Right lobe of liver (tissue), 6 donors: ENCODE results near the gene SH3GL2. TPM values are rescaled to one million over a fixed set of nuclear protein-coding genes. Genes with fewer than 3 reads are reported as not detected.

Source experiments
- ATAC-seq, 4 donors: fragments of 200-7000 bp; cut with Tn5 transposase; one replicate each; pipeline ENCODE4 v1.9.1; 2020; ENCODE audit warnings: mild to moderate bottlenecking in 4 of 4, moderate library complexity in 4 of 4
- DNase-seq, 3 donors: peaks; one replicate each; pipeline ENCODE4 v3.0.0-alpha.2; 2020
- H3K27ac ChIP-seq, 3 donors: fragments of 200-600 bp; one replicate each; pipeline ENCODE4 v1.8.0; 2022
- H3K27me3 ChIP-seq, 2 donors: fragments of 200-600 bp; one replicate each; pipeline ENCODE4 v1.8.0; 2022
- H3K36me3 ChIP-seq, 4 donors: fragments of 200-600 bp; sonication (generic) in 1 of 4; one replicate each; pipeline versions ENCODE4 v1.5.1 to v1.8.0; 2017 to 2022; ENCODE audit warnings: control low read depth in 1 of 4
- H3K4me1 ChIP-seq, 4 donors: fragments of 200-600 bp; sonication (generic) in 1 of 4; one replicate each; pipeline versions ENCODE4 v1.5.1 to v1.8.0; 2017 to 2022; ENCODE audit warnings: control low read depth in 1 of 4
- H3K4me3 ChIP-seq, 3 donors: fragments of 200-600 bp; one replicate each; pipeline ENCODE4 v1.8.0; 2022
- H3K9me3 ChIP-seq, 4 donors: fragments of 200-600 bp; sonication (generic) in 1 of 4; one replicate each; pipeline versions ENCODE4 v1.5.1 to v1.8.0; 2017 to 2022; ENCODE audit warnings: control low read depth in 1 of 4
- POLR2A ChIP-seq: fragments of 450-650 bp; IDR thresholded peaks from one replicate; pipeline ENCODE4 v1.6.1; 2017; ENCODE audit warnings: antibody characterized with exemption, mild to moderate bottlenecking
- WGBS: methylation state at CpG from one replicate; pipeline ENCODE4 v1.1.6; 2018; ENCODE audit warnings: low coverage, low lambda C conversion rate; ENCODE audit not compliant: insufficient coverage; ENCODE audit errors: missing lambda C conversion rate; 5-methylcytosine and 5-hydroxymethylcytosine counted together
- intact Hi-C, 2 donors: fragments of 100-400 bp; cut with DNase I; formaldehyde crosslinking; loops; one replicate each; pipeline versions ENCODE4 v1.11.2 to v1.14.1; 2022
- total RNA-seq, 6 experiments: library from RNA; depleted of rRNA in 2 of 6; stranded (reverse); fragments of >200 nt in 2 of 6; fragmentation: NEBNext Ultra II Directional in 3 of 6; extraction: Animal tissue kit (Norgen Biotek cat#: 25700) in 3 of 6; gene quantifications; one replicate each; pipeline versions ENCODE4 v1.1.0 to v1.2.4, GENCODE V29; 2016 to 2023
- TF ChIP-seq, protein P1 (sequence below), 4 donors: fragments of 200-600 bp in 3 of 4; fragments of 450-650 bp in 1 of 4; IDR thresholded peaks; one replicate each; pipeline versions ENCODE4 v1.5.1 to v1.8.0; 2016 to 2022; ENCODE audit warnings: antibody characterized with exemption in 4 of 4, mild to moderate bottlenecking in 2 of 4
- donor health status: DM: no; HTN: yes; CAD: no.
- donor health status: DM: no; HTN: no; CAD: no.
- donor health status: DM: no; HTN: no; CAD: no.
- donor health status: DM: no; HTN: yes; CAD: no.
- donor health status: DM: no; HTN: yes; CAD: no.

SH3GL2 gene
- total RNA-seq, 6 experiments from 2014 or later = 0.07 to 0.09 TPM; not detected in 4

DNA sequence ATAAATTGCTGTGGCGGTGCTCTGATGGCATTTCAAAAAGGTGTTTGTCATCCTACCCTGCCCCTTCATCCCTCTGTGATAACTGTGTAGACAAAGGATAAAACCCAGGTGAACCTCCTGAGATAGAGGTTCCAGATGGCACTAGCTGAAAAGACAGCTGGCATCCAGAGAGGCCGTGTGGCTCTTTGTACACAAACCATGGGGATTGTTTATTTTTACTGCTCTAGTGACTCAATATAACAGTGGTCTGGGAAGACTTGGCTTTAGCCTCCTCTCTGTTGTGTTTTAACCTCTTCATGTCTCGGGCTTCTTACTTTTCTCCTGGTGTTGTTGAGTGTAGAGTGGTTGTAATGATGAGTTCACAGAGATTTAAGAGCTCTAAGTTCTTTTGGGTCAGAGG lies 48.8 kb downstream of the SH3GL2 start:
- Histone ChIP-seq H3K27me3 (no peaks in the 10 kb centered on the region), H3K4me3 (no peak overlapping the region), H3K36me3 (no peaks in the 10 kb centered on the region), H3K9me3 (no peaks in the 10 kb centered on the region), H3K4me1 (peaks cover 0 to 16% (median 5%) of the 10 kb centered on the region in 4 donors), H3K27ac (no peak overlapping the region)
- 33% methylated on average over 2 of the region's 3 CpGs for WGBS
- no peak for TF ChIP-seq POLR2A
- peak in 2 of 3 donors; percentile 56 to 64 for DNase-seq
- peak; percentile 92 to 93 (median 93) for ATAC-seq
- intact Hi-C loops = no loop called here

DNA sequence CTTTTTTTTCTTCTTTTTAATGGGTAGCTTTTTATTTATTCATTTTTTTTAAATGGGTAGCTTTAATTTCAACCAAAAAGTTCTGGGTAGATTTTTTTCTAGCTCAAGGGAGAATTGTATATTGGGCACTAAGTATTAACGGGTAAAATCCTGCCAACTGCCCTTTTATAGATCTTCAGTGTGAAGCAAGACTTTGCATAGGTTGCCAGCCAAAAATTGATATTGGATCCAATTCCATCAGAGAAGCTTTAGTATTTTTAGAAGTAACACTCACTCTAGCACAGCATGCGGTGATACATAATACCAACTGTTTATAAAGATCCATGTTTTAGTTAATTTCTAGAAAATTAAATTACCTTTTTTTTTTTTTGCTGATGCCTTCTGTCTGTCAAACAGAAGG lies 49.8 kb downstream of the SH3GL2 start:
- no peak overlapping the region for H3K4me3 ChIP-seq
- no peaks in the 10 kb centered on the region for H3K27me3 ChIP-seq
- ATAC-seq = peak; percentile 69 to 83 (median 76)
- intact Hi-C loops = no loop called here
- H3K36me3 ChIP-seq = no peaks in the 10 kb centered on the region
- TF ChIP-seq, protein P1, sequence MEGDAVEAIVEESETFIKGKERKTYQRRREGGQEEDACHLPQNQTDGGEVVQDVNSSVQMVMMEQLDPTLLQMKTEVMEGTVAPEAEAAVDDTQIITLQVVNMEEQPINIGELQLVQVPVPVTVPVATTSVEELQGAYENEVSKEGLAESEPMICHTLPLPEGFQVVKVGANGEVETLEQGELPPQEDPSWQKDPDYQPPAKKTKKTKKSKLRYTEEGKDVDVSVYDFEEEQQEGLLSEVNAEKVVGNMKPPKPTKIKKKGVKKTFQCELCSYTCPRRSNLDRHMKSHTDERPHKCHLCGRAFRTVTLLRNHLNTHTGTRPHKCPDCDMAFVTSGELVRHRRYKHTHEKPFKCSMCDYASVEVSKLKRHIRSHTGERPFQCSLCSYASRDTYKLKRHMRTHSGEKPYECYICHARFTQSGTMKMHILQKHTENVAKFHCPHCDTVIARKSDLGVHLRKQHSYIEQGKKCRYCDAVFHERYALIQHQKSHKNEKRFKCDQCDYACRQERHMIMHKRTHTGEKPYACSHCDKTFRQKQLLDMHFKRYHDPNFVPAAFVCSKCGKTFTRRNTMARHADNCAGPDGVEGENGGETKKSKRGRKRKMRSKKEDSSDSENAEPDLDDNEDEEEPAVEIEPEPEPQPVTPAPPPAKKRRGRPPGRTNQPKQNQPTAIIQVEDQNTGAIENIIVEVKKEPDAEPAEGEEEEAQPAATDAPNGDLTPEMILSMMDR (IDR thresholded peaks at IDR 0.05) = no peak
- no peak for TF ChIP-seq POLR2A
- no peaks in the 10 kb centered on the region for H3K9me3 ChIP-seq
- peaks cover 0 to 16% (median 5%) of the 10 kb centered on the region in 4 donors for H3K4me1 ChIP-seq
- no peak overlapping the region for H3K27ac ChIP-seq
- WGBS = 37% methylated on average over 2 of the region's 2 CpGs
- no peak for DNase-seq

DNA sequence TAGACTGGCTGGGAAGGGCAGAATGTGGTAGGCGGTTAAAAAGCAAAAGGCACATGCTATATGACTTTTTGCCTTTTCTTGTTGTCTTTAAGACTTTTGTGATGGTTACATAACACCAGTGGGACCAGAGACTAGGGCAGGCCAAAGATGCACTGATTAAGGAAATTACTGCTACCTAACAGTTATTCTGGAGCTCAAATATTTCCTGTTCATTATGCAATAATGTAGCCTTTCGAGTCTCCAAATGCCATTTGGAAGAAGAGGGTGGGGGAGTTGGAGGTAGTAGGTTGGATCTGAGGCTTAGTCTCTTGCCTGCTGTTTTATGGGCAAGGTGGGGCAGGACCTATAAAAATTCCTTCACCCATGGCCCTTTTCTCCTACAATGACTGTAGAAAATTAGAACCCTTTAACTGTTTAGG lies 51.7 kb downstream of the SH3GL2 start:
- WGBS = 86% methylated on average over 2 of the region's 2 CpGs
- DNase-seq (no peak), ATAC-seq (no peak)
- no peaks in the 10 kb centered on the region for H3K27me3 ChIP-seq
- intact Hi-C loops = no loop called here
- H3K4me3 ChIP-seq = no peak overlapping the region
- TF ChIP-seq POLR2A = no peak
- TF ChIP-seq, protein P1 (IDR thresholded peaks at IDR 0.05) = no peak
- no peaks in the 10 kb centered on the region for H3K36me3 ChIP-seq
- H3K27ac ChIP-seq = no peak overlapping the region
- H3K4me1 ChIP-seq = peaks cover 0 to 16% (median 5%) of the 10 kb centered on the region in 4 donors
- H3K9me3 ChIP-seq = no peaks in the 10 kb centered on the region

DNA sequence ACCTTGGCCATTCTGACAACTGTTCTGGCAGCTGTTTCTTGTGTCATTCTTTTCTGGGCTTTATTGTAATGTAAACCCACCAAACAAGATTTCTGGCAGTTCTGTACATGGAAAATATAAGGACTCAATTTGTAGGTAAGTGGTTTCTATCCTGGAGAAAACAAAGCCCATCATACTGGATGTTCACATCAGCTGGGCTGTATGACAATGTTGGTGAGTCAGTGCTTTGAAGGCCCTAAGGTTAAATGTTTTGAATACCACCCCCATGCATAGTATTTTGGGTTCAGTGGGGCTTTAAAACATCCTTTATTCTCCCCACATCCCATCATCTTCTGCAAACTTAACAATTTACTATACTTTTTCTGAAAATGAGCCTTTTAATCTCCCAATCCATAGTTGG lies 52.5 kb downstream of the SH3GL2 start:
- TF ChIP-seq POLR2A = no peak
- TF ChIP-seq, protein P1 (IDR thresholded peaks at IDR 0.05) = no peak
- H3K27me3 ChIP-seq = no peaks in the 10 kb centered on the region
- H3K4me3 ChIP-seq = no peak overlapping the region
- ATAC-seq (no peak), DNase-seq (no peak)
- H3K36me3 ChIP-seq = no peaks in the 10 kb centered on the region
- peaks cover 0 to 16% (median 5%) of the 10 kb centered on the region in 4 donors for H3K4me1 ChIP-seq
- H3K9me3 ChIP-seq = no peaks in the 10 kb centered on the region
- intact Hi-C loops = no loop called here
- no peak overlapping the region for H3K27ac ChIP-seq

DNA sequence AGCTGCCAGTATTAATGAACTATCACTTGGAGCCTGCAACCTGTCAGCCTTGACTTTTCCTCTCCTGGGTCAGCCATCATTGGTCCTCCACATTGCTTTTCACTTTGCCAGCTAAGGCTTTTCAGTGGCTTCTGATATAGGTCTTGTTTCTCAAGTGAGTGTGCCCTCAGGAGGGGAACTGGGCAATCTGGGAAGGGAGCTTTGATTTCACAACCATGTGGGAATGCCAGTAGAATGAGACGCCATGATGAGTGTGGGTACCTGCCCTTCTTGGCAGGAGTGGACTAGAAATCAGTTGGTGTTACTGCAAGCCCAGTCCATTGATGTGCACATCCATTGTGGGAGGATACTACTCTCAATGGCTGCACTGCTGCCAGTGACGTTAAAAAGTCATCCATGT lies 54.1 kb downstream of the SH3GL2 start:
- Histone ChIP-seq H3K4me1 (peaks cover 0 to 6% (median 3%) of the 10 kb centered on the region in 4 donors), H3K27me3 (no peaks in the 10 kb centered on the region), H3K9me3 (no peaks in the 10 kb centered on the region), H3K4me3 (no peak overlapping the region), H3K27ac (no peak overlapping the region), H3K36me3 (no peaks in the 10 kb centered on the region)
- TF ChIP-seq, protein P1 (IDR thresholded peaks at IDR 0.05) = no peak
- no peak for TF ChIP-seq POLR2A
- WGBS = 73% methylated on average over 2 of the region's 2 CpGs
- intact Hi-C loops = no loop called here
- ATAC-seq (no peak), DNase-seq (no peak)
